HG03469 (cell line): ENCODE data around the gene STAT6.
"Not testable (repeated sequence)": the region's sequence is repeated elsewhere in the genome, so short reads cannot be mapped to it uniquely, and the experiment has no call there.

Experiments used
- ATAC-seq: cut with Tn5 transposase; IDR thresholded peaks from one replicate; pipeline ENCODE4 v1.9.1; 2021; ENCODE audit warnings: mild to moderate bottlenecking, moderate library complexity, moderate number of reproducible peaks; ENCODE audit not compliant: unreplicated experiment

Gene STAT6

DNA sequence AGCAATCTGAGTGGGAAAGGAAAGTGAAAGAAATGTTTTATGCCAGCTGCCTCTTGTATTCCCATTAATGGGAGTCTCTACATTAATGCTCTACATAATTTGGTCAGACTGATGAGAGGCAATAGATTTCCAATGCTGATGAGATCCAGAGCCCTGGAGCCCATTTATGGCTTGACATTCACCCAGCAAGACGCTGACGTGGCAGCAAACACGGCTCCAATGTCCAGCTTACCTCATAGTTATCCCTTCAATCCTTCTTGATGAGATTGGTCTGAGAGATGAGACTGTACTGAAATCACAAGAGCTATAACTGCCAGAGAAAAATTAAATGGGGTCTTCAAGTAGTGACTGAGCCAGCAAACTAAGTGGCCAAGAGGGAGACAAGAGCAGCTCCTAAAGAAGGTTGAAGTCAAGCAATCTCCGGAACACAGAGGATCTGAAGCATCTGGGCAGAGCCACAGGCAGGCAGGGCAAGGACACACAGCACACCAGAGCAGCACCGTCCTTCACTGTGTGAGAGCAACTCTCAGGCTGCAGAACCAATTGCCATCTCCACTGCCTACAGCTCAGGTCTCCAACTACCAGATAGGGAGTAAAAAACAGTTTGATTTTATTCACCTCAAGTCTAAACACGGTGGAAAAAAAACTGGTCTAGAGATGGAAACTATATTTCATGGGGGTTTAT lies 54.0 kb downstream of the STAT6 start:
- no peak for ATAC-seq

DNA sequence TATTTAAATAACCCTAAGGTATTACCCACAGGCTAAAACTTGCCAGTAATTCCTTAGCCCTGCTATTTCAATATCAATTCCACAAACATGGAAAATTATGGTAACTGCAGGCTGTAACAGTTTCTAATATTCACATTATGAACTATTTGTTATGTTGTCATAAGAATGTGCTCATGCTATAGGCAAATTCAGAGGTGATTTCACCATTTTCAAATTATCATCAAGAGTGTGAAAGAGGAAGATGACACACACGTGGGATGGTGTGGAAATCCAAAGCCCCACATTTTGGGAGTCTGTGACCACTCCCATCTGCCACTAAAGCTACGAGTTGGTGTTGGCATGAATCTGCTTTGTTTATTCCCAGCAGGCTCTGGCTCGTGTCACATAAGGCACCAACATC lies 55.3 kb downstream of the STAT6 start:
- no peak for ATAC-seq

DNA sequence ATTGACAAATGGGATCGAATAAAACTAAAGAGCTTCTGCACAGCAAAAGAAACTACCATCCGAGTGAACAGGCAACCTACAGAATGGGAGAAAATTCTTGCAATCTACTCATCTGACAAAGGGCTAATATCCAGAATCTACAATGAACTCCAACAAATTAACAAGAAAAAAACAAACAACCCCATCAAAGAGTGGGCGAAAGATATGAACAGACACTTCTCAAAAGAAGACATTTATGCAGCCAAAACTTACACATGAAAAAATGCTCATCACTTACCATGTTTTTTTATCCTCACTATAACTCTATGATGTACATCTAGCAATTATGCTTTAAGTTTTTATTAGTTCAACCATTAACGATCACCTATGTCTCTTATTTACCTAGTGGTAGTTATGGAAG lies 57.3 kb downstream of the STAT6 start:
- ATAC-seq: not testable (repeated sequence)

DNA sequence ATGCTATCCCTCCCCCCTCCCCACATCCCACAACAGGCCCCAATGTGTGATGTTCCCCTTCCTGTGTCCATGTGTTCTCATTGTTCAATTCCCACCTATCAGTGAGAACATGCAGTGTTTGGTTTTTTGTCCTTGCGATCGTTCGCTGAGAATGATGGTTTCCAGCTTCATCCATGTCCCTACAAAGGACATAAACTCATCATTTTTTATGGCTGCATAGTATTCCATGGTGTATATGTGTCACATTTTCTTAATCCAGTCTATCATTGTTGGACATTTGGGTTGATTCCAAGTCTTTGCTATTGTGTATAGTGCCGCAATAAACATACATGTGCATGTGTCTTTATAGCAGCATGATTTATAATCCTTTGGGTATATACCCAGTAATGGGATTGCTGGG lies 58.0 kb downstream of the STAT6 start:
- ATAC-seq: not testable (repeated sequence)

DNA sequence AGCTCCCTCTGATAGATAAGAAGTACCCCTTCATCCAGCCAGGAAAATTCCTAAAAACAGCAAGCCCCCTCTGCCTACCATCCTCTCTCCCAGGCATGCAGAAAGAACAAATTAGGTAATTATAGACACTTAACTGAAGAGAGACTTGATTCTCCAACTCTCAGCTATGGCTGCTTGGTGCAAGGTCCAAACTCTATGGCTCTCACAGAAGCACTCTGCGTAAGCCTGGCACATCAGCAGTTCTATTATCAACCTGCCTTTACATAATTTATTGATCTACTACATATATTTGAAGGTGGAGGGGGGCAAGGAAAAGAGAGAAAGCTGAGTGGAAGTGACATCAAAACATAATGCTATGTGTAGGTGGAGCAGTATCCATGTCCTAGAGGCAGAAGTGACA lies 60.2 kb downstream of the STAT6 start:
- no peak for ATAC-seq

DNA sequence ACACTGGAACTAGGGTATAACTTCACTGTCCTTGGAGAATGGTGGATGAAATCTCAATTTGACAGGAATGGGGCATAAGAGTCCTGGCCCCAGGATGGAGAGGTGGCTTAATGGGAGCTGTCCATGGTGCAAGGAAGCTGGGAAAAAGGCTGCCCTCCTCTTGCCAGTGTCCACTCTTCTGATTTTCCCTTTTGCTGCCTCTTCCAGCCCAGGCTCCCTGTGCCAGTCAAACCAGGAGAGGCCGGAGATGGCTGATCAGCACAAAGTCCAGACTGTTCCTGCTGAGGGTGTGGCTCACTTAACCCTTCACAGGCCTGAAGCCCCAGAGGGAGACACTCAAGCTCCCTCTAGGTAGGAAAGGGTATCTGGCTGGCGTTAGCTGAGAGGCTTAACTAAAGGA lies 61.3 kb downstream of the STAT6 start, which contains the start of gene MYO1A:
Gene MYO1A (minus strand): TSS at position 240 of the 400 bp plus-strand sequence. CDS start 1,806 bp downstream, outside the sequence.
- no peak for ATAC-seq

DNA sequence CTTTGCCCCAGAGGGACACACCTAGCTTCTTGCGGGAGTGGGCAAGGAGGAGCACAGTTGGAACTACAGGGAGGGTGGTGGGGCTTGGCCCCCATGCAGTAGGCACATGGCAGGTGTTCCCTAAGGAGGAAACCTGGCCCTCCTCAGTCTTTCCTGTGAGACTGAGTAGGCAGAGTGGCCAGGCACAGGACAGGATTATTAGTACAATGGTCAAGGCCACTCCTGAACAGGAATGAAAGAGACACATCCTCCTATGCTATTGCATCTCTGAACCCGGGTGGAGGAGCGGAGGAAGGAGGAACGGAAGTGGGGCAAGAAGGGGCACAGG lies 62.1 kb downstream of the STAT6 start:
- ATAC-seq: no peak

DNA sequence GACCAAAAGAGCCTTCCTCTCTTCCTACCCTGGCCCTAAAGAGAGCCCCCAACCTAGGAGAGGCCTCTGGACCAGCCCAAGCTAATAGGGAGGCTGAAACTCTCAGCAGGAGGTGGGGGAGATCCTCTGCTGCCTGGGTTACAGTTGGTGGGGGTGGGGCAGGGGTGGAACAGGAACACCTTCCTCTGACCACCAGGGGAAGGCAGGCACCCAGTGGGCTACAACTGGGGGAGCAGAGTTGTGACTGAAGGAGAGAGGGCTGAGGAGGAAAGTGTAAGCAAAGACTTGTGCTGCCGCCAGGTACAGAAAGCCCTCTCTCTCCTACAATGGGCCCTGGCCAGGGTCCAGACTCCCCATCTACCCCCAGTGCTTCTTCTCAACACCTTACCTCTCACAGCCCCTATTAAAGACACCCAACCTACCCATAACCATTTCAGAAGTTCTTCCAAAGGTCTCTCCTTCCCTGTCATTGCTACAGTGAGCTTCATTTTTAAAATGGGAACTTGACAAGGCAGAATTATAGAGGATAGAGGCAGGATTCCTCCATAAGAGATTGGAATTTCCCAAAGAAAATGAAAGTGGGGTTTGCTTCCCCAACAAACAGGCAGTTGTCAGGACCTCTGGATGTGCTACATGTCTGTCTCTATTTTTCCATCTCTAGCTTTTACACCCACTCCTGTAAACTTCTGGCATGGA lies 62.6 kb downstream of the STAT6 start:
- ATAC-seq: no peak

DNA sequence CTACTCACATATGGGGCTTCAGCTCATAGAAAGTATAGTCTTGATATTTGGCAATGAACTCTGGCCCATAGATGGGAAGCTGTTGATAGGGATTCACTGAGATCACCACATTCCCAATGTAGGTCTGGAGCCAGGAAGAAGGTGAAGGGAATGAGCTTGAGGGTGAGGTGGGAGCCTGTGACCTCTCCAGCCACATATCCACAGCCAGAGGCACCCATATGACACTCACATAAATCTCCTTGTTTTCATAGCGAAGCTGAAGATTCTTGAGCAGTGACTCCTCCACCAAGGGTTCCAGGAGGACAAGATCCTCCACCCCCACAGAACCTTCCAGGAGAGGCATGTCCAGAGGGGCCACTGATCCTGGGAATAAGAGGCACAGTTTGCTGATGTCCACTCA lies 63.2 kb downstream of the STAT6 start:
- ATAC-seq: no peak

DNA sequence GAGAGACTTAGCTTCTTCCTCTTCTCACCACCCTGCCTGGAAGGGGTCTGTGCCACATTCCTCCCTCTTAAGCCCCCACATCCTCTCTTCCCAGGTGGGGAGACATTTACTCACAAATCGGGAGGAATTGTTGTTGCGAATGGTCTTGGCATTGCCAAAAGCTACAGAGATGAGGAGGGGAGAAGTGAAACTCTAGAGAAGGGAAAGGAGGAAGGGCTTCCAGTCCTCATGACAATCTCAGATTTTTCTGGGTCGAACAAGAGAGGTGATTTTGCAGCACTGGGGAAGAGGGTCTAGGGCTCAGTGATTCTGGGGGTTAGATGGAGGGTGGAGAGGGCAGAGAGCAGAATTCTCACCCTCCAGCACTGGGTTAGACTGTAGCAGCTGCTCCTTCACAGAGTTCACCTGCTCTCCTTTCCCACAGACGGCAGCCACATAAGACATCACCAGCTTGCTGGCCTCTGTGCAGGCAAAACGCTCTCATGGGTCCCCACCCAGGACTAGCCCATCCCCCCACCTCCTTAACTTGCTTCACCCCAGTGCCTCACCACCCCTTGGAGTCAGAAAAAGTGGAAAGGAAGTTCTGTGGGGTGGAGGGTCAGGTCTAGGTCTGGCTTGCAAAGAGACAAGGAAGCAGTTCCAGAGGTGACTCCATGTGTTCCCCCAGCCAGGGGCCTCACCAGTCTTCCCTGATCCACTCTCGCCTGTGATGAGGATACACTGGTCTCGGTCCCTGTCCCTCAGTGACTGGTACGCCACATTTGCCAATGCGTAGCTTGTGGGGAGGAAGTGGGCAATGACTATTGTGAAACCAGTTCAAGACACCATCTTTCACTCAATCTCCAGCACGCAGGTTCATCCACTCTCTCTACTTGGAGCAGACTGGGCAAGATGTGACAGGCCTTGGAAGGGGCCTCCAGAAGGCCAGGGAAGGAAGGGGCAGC lies 63.9 kb downstream of the STAT6 start:
- no peak for ATAC-seq

DNA sequence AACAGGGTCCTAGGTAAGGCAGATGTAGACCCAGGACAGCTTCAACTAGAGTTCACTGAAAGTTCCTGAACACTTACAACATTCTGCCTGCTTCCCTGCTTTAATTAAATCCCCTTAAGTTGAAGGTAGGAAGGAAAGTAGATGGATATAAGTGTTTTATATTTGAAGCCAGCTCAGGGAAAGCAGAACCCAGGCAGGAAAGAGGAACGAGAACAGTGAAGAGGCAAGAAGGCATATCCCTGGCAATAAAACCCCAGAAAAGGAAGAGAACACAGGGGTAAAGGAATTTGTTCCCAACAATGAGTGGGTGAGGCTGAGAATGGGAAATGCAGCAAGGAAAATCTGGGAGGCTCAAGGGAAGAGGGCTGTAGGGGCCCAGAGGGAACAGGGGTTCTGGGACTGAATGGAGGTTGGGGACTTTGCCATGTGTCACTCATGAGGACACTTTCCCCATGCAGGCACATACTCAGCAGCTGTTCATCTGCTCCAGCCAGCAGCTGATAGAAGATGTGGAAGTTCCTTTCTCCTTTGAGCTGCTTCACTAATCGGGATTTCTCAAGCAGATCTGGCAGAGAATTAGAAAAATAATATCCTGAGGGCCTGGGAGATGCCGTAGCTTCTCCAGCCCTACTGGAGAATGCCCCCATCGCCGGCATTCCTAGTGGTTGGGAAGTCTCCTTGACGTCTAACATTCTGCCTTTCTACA lies 64.9 kb downstream of the STAT6 start:
- no peak for ATAC-seq
